GM12892 (cell line): ENCODE data around the gene PYGB.

Experiments used
- POLR2A ChIP-seq: IDR thresholded peaks from 2 replicates; pipeline ENCODE4 v1.6.1; 2011; ENCODE audit warnings: low read depth, low read length, control low read depth
- POLR2AphosphoS5 ChIP-seq: IDR thresholded peaks from 2 replicates; pipeline ENCODE4 v1.6.1; 2011; ENCODE audit warnings: low read depth, low read length, control low read depth

DNA sequence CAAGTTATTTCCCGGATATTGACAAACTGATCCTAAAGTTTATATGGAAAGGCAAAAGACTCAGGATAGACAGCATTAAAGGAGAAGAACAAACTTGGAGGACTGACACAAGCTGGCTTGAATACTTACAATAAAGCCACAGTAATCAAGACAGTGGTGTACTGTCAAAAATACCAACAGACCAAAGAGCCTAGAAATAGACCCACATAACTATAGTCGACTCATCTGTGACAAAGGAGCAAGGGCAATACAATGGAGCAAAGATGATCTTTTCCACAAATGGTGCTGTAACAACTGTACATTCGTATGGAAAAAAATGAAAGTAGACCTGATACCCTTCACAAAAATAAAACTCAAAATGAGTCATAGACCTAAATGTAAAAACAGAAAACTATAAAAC, 96.7 kb downstream of the PYGB start:
- TF ChIP-seq POLR2AphosphoS5 (no peak), POLR2A (no peak)
